Kidney (tissue), 14 donors: ENCODE data around the gene LHFPL4. TPM values are rescaled to one million over a fixed set of nuclear protein-coding genes. Genes with fewer than 3 reads are reported as not detected.

ENCODE experiments used
- DNase-seq, 5 donors: peaks; one replicate each; pipeline ENCODE4 v3.0.0-alpha.2; 2013 to 2020
- FAIRE-seq: peaks from 2 replicates; lab custom pipeline; 2012; peaks lifted over from hg19 to GRCh38; lab: Jason Lieb, UNC
- H3K27ac ChIP-seq, 2 donors: one replicate each; pipeline ENCODE4 v1.7.0; 2013; ENCODE audit warnings: low read depth in 2 of 2, low read length in 2 of 2, inconsistent platforms in 1 of 2
- H3K27me3 ChIP-seq: one replicate; pipeline ENCODE4 v1.7.1; 2013; ENCODE audit warnings: low read length, inconsistent platforms; ENCODE audit not compliant: control insufficient read depth, insufficient read depth
- H3K36me3 ChIP-seq, 3 donors: one replicate each; pipeline versions ENCODE4 v1.7.0 to v1.7.1; 2013; ENCODE audit warnings: low read length in 3 of 3, control low read depth in 1 of 3, inconsistent platforms in 1 of 3; ENCODE audit not compliant: insufficient read depth in 3 of 3, control insufficient read depth in 2 of 3
- H3K4me1 ChIP-seq, 3 donors: one replicate each; pipeline versions ENCODE4 v1.7.0 to v1.7.1; 2013; ENCODE audit warnings: low read length in 3 of 3, inconsistent platforms in 1 of 3, low read depth in 1 of 3; ENCODE audit not compliant: control insufficient read depth in 2 of 3, insufficient read depth in 2 of 3
- H3K4me3 ChIP-seq, 3 donors: one replicate each; pipeline versions ENCODE4 v1.7.0 to v1.8.1; 2013; ENCODE audit warnings: low read length in 3 of 3, control low read depth in 1 of 3, inconsistent platforms in 1 of 3
- H3K9ac ChIP-seq, 3 donors: one replicate each; pipeline versions ENCODE4 v1.7.0 to v1.7.1; 2013; ENCODE audit warnings: low read length in 3 of 3, control low read depth in 1 of 3, inconsistent platforms in 1 of 3
- H3K9me3 ChIP-seq, 3 donors: one replicate each; pipeline versions ENCODE4 v1.7.0 to v1.7.1; 2013; ENCODE audit warnings: low read length in 3 of 3, control low read depth in 1 of 3, inconsistent platforms in 1 of 3; ENCODE audit not compliant: control insufficient read depth in 2 of 3, insufficient read depth in 1 of 3
- intact Hi-C: fragments of 100-400 bp; cut with DNase I; formaldehyde crosslinking; loops from one replicate; pipeline ENCODE4 v1.11.1; 2022
- polyA plus RNA-seq: library from polyadenylated mRNA; stranded (reverse); fragments of 350-450 nt; fragmentation: Illumina TruSeq; extraction: RNeasy Lipid Tissue Mini Kit (QIAGEN cat#74804); gene quantifications from one replicate; pipeline ENCODE4 v1.2.3, GENCODE V29; 2014; ENCODE audit warnings: low read depth, low replicate concordance; ENCODE audit not compliant: insufficient read depth
- total RNA-seq: library from RNA; stranded (reverse); fragmentation: NEBNext Ultra II Directional; extraction: Animal tissue kit (Norgen Biotek cat#: 25700); gene quantifications from one replicate; pipeline ENCODE4 v1.2.1, GENCODE V29; 2021
- TF ChIP-seq, protein P1 (sequence below): IDR thresholded peaks from 3 replicates; pipeline ENCODE4 v1.5.1; 2012; ENCODE audit warnings: mild to moderate bottlenecking, moderate library complexity, borderline replicate concordance; ENCODE audit not compliant: insufficient read depth; ENCODE audit errors: extremely low read depth
- donor health status: control.
- donor health status: control.
- donor health status: control.
- donor health status: control.
- donor health status: control.
- donor health status: DM: yes; HTN: yes; CAD: no.
- donor health status: Normal renal cell carcinoma (clear cell type).

Gene LHFPL4
- total and polyA plus RNA-seq, 2 donors from 2014 or later = 0.25 TPM; not detected in 1

DNA sequence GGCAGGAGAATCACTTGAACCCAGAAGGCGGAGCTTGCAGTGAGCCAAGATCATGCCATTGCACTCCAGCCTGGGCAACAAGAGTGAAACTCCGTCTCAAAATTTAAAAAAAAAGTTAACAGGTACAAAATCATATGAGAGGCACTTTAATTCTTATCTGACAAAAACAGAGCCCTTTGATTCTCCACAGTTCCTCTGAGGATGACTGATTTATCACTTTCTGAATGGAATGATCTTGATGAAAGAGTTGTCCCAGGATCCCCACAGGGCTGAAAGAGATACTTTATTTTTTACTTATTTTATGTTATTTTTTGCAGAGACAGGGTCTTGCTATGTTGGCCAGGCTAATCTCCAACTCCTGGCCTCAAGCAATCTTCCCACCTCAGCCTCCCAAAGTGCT is 4.0 kb downstream of the LHFPL4 start:
- no peaks in the 10 kb centered on the region for H3K36me3 ChIP-seq
- no peak for DNase-seq
- no peak for FAIRE-seq
- H3K4me3 ChIP-seq = no peak overlapping the region
- no peaks in the 10 kb centered on the region for H3K9me3 ChIP-seq
- TF ChIP-seq, protein P1, sequence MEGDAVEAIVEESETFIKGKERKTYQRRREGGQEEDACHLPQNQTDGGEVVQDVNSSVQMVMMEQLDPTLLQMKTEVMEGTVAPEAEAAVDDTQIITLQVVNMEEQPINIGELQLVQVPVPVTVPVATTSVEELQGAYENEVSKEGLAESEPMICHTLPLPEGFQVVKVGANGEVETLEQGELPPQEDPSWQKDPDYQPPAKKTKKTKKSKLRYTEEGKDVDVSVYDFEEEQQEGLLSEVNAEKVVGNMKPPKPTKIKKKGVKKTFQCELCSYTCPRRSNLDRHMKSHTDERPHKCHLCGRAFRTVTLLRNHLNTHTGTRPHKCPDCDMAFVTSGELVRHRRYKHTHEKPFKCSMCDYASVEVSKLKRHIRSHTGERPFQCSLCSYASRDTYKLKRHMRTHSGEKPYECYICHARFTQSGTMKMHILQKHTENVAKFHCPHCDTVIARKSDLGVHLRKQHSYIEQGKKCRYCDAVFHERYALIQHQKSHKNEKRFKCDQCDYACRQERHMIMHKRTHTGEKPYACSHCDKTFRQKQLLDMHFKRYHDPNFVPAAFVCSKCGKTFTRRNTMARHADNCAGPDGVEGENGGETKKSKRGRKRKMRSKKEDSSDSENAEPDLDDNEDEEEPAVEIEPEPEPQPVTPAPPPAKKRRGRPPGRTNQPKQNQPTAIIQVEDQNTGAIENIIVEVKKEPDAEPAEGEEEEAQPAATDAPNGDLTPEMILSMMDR = no peak
- no peak overlapping the region for H3K9ac ChIP-seq
- peaks cover 5% of the 10 kb centered on the region for H3K27me3 ChIP-seq
- H3K27ac ChIP-seq = no peak overlapping the region
- no peaks in the 10 kb centered on the region for H3K4me1 ChIP-seq
- intact Hi-C loops = no loop called here

DNA sequence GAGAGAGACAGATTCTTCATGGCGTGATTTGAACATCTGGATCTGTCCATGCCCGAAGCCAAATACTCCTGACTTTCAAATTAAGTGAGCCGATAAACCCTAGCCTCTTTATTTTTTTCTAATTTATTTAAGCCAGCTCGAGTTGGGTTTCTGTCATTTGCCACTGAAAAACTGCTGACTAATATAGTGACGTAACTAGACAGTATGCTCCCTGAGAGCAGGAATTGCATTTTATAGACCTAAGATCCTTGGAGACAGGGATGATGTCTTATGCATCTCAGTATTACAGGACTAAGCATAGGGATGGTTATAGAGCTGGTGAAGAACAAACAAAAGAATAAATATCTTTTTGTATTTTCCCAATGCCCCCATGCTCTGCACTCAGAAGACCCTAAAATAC is 4.6 kb downstream of the LHFPL4 start:
- FAIRE-seq (no peak), DNase-seq (no peak)
- TF ChIP-seq, protein P1 = no peak
- Histone ChIP-seq H3K4me3 (no peak overlapping the region), H3K9me3 (no peaks in the 10 kb centered on the region), H3K36me3 (no peaks in the 10 kb centered on the region), H3K27ac (no peak overlapping the region), H3K9ac (no peak overlapping the region), H3K4me1 (no peaks in the 10 kb centered on the region), H3K27me3 (peaks cover 2% of the 10 kb centered on the region)
- intact Hi-C loops = no loop called here

DNA sequence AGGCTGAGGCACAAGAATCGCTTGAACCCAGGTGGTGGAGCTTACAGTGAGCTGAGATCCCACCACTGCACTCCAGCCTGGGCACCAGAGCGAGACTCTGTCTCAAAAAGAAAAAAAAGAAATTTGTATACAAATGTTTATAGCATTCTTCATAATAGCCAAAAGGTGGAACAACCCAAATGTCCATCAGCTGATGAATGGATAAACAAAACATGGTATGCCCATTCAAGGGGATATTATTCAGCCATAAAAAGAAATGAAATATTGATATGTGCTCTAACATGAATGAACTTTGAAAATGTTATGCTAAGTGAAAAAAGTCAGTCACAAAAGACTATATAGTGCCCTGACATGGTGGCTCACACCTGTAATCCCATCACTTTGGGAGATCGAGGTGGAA is 11.4 kb downstream of the LHFPL4 start:
- H3K9ac ChIP-seq = no peak overlapping the region
- no peak for FAIRE-seq
- no peaks in the 10 kb centered on the region for H3K36me3 ChIP-seq

More for the DNA sequence above, 11.4 kb downstream of the LHFPL4 start:
- intact Hi-C loops = no loop called here
- no peak for DNase-seq
- TF ChIP-seq, protein P1 = no peak
- H3K27ac ChIP-seq = no peak overlapping the region
- H3K4me1 ChIP-seq = no peaks in the 10 kb centered on the region
- H3K27me3 ChIP-seq = no peaks in the 10 kb centered on the region
- no peaks in the 10 kb centered on the region for H3K9me3 ChIP-seq
- no peak overlapping the region for H3K4me3 ChIP-seq
